ENCODE data around the gene TOB1. TPM values are rescaled to one million over a fixed set of nuclear protein-coding genes. Genes with fewer than 3 reads are reported as not detected.

TOB1 gene
- total and polyA plus RNA-seq, 2 donors (not counting 1 experiment from before 2014, with no cell fraction given) = 23.3 to 28.9 TPM

- no peaks in the 10 kb centered on the region for H3K36me3 ChIP-seq (replicated peaks in 1 of 2; ENCODE audit: control extremely low read depth in 1 of 2, control insufficient read depth in 1 of 2, extremely low read depth in 1 of 2, insufficient read depth in 2 of 2, low read length in 1 of 2)
- no peaks in the 10 kb centered on the region for H3K27me3 Mint-ChIP-seq
- no peak overlapping the region for H3K4me3 ChIP-seq (ENCODE audit: control extremely low read depth in 1 of 5, extremely low read depth in 1 of 5, insufficient read depth in 1 of 5, low read depth in 2 of 5, low read length in 4 of 5)
- DNase-seq (no peak), ATAC-seq (ENCODE audit: low read depth) (no peak)
- no peaks in the 10 kb centered on the region for H3K9me3 ChIP-seq (ENCODE audit: control extremely low read depth in 1 of 3, control insufficient read depth in 2 of 3, insufficient read depth in 1 of 3, low read length in 2 of 3)
- intact Hi-C loops (cut with micrococcal nuclease) = no loop called here
- H3K9ac ChIP-seq (ENCODE audit: low read length) = no peak overlapping the region
- no peaks in the 10 kb centered on the region for H4K20me1 ChIP-seq (ENCODE audit: control insufficient read depth, insufficient read depth, low read length, poor library complexity, severe bottlenecking)
- no peak overlapping the region for H3K27ac ChIP-seq (ENCODE audit: low read length in 2 of 2)
- no peaks in the 10 kb centered on the region for H3K4me1 Mint-ChIP-seq
- H3K79me2 ChIP-seq (ENCODE audit: control insufficient read depth, insufficient read depth, low read length) = no peaks in the 10 kb centered on the region
- H3K27me3 ChIP-seq (replicated peaks in 1 of 4; ENCODE audit: control extremely low read depth in 1 of 4, control insufficient read depth in 3 of 4, insufficient read depth in 4 of 4, low read length in 3 of 4) = peaks cover 0 to 3% (median 0%) of the 10 kb centered on the region in 4 experiments
- H3K4me2 ChIP-seq (replicated peaks; ENCODE audit: low read depth, low read length, poor library complexity, severe bottlenecking) = no peak overlapping the region
- no peaks in the 10 kb centered on the region for H3K9me3 Mint-ChIP-seq (ENCODE audit: insufficient read depth)
- 88% methylated on average over 29 of the region's 29 CpGs for WGBS (ENCODE audit: insufficient coverage)
- H3K27ac Mint-ChIP-seq = no peak overlapping the region
- no peak overlapping the region for H2AFZ ChIP-seq (ENCODE audit: insufficient read depth, low read depth, low read length, poor library complexity, severe bottlenecking)
- CTCF ChIA-PET = interaction anchor here (1.6 kb wide), 1 partner anchor 11 kb away, joined by 5 read pairs; no protein-coding TSS in a partner anchor
- POLR2A ChIA-PET = no interaction called here
- H3K4me3 Mint-ChIP-seq = no peak overlapping the region
- no peaks in the 10 kb centered on the region for H3K4me1 ChIP-seq (ENCODE audit: control insufficient read depth in 2 of 2, insufficient read depth in 2 of 2, low read length in 2 of 2)
- no peak for TF ChIP-seq EZH2 (IDR thresholded peaks at IDR 0.05; ENCODE audit: borderline replicate concordance, insufficient read depth, low read depth, low read length, poor library complexity, severe bottlenecking)
Measured at GRCh38 chr17:50840311-50840851, 25.8 kb downstream of the TOB1 start.

DNA sequence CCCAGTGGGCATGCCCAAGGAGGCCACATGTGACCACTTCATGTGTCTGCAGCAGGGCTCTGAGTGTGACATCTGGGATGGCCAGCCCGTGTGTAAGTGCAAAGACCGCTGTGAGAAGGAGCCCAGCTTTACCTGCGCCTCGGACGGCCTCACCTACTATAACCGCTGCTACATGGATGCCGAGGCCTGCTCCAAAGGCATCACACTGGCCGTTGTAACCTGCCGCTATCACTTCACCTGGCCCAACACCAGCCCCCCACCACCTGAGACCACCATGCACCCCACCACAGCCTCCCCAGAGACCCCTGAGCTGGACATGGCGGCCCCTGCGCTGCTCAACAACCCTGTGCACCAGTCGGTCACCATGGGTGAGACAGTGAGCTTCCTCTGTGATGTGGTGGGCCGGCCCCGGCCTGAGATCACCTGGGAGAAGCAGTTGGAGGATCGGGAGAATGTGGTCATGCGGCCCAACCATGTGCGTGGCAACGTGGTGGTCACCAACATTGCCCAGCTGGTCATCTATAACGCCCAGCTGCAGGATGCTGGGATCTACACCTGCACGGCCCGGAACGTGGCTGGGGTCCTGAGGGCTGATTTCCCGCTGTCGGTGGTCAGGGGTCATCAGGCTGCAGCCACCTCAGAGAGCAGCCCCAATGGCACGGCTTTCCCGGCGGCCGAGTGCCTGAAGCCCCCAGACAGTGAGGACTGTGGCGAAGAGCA lies 26.4 kb downstream of the TOB1 start:
- Histone ChIP-seq H3K4me1 (ENCODE audit: control insufficient read depth in 2 of 2, insufficient read depth in 2 of 2, low read length in 2 of 2) (no peaks in the 10 kb centered on the region), H4K20me1 (ENCODE audit: control insufficient read depth, insufficient read depth, low read length, poor library complexity, severe bottlenecking) (no peaks in the 10 kb centered on the region), H3K27ac (ENCODE audit: low read length in 2 of 2) (no peak overlapping the region), H3K4me2 (replicated peaks; ENCODE audit: low read depth, low read length, poor library complexity, severe bottlenecking) (no peak overlapping the region), H3K4me3 (ENCODE audit: control extremely low read depth in 1 of 5, extremely low read depth in 1 of 5, insufficient read depth in 1 of 5, low read depth in 2 of 5, low read length in 4 of 5) (no peak overlapping the region), H3K27me3 (replicated peaks in 1 of 4; ENCODE audit: control extremely low read depth in 1 of 4, control insufficient read depth in 3 of 4, insufficient read depth in 4 of 4, low read length in 3 of 4) (peaks cover 0 to 3% (median 0%) of the 10 kb centered on the region in 4 experiments), H3K36me3 (replicated peaks in 1 of 2; ENCODE audit: control extremely low read depth in 1 of 2, control insufficient read depth in 1 of 2, extremely low read depth in 1 of 2, insufficient read depth in 2 of 2, low read length in 1 of 2) (no peaks in the 10 kb centered on the region), H3K9ac (ENCODE audit: low read length) (no peak overlapping the region), H2AFZ (ENCODE audit: insufficient read depth, low read depth, low read length, poor library complexity, severe bottlenecking) (no peak overlapping the region), H3K79me2 (ENCODE audit: control insufficient read depth, insufficient read depth, low read length) (no peaks in the 10 kb centered on the region), H3K9me3 (ENCODE audit: control extremely low read depth in 1 of 3, control insufficient read depth in 2 of 3, insufficient read depth in 1 of 3, low read length in 2 of 3) (no peaks in the 10 kb centered on the region)
- ChIA-PET CTCF (interaction anchor here (0.6 to 1.4 kb wide), 2 partner anchors 13 to 207 kb away, joined by 3 to 8 read pairs; no protein-coding TSS in a partner anchor), POLR2A (no interaction called here)
- Mint-ChIP-seq H3K9me3 (ENCODE audit: insufficient read depth) (no peaks in the 10 kb centered on the region), H3K4me3 (no peak overlapping the region), H3K4me1 (no peaks in the 10 kb centered on the region), H3K27ac (no peak overlapping the region), H3K27me3 (peaks cover 2% of the 10 kb centered on the region)
- intact Hi-C loops (cut with micrococcal nuclease) = no loop called here
- DNase-seq (no peak), ATAC-seq (ENCODE audit: low read depth) (no peak)
- WGBS (ENCODE audit: insufficient coverage) = 91% methylated on average over 29 of the region's 29 CpGs
- TF ChIP-seq EZH2 (IDR thresholded peaks at IDR 0.05; ENCODE audit: borderline replicate concordance, insufficient read depth, low read depth, low read length, poor library complexity, severe bottlenecking) = no peak
- TF ChIP-seq, protein P1, sequence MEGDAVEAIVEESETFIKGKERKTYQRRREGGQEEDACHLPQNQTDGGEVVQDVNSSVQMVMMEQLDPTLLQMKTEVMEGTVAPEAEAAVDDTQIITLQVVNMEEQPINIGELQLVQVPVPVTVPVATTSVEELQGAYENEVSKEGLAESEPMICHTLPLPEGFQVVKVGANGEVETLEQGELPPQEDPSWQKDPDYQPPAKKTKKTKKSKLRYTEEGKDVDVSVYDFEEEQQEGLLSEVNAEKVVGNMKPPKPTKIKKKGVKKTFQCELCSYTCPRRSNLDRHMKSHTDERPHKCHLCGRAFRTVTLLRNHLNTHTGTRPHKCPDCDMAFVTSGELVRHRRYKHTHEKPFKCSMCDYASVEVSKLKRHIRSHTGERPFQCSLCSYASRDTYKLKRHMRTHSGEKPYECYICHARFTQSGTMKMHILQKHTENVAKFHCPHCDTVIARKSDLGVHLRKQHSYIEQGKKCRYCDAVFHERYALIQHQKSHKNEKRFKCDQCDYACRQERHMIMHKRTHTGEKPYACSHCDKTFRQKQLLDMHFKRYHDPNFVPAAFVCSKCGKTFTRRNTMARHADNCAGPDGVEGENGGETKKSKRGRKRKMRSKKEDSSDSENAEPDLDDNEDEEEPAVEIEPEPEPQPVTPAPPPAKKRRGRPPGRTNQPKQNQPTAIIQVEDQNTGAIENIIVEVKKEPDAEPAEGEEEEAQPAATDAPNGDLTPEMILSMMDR (IDR thresholded peaks at IDR 0.05) = no peak
